Stimulated activated CD8-positive, alpha-beta memory T cell treated with anti-CD3 and anti-CD28 coated beads, Interleukin-15, amount 100 ng/mL, for 24 hours (primary cell): ENCODE measurements around the gene IL17RC.

Experiments
- DNase-seq: peaks from one replicate; pipeline ENCODE4 v3.0.0-alpha.2; 2020; ENCODE audit warnings: low read depth

Gene IL17RC

GRCh38 chr3:9946112-9947024 lies 29.5 kb downstream of the IL17RC start:
- peak; percentile 53 for DNase-seq

GRCh38 chr3:9947025-9947995 lies 30.4 kb downstream of the IL17RC start:
- no peak for DNase-seq

DNA sequence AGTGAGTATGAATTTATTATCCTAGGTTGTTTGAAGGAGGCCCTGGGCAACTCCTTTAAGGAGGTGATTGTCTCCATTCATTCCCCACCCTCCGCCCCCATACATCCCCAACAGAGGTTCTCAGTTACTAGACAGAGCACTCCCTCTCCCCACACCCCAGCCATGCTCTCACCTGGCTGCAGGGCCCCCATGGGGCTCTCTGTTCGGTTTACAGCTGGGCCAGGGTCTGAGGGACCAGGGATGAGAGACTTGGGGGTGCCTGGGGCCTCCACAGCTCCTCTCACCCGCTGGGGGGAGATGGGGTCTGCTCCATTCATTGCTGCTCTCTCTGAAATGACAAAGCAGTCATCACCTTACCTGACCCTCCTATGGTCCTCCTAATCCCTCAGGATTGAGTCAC lies 31.7 kb downstream of the IL17RC start:
- no peak for DNase-seq

DNA sequence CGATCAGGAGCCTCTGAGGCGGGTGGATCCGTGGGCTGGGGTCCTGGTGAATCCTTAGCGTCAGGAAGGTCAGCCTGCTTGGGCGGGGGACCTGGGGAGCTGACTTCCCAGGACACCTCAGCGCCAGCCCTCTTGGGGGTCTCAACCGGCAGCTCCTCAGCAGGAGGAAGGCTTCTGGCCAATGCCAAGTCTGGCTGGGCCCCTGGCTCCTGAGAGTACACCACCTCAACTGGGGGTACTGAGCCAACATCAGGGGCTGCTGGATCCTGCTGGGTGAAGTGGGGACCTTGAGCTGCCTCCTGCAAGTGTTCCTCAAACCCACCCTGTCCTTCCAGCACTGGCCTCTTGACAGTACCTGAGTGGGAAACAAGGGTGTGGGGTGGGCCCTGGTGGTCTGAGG lies 32.2 kb downstream of the IL17RC start:
- no peak for DNase-seq

DNA sequence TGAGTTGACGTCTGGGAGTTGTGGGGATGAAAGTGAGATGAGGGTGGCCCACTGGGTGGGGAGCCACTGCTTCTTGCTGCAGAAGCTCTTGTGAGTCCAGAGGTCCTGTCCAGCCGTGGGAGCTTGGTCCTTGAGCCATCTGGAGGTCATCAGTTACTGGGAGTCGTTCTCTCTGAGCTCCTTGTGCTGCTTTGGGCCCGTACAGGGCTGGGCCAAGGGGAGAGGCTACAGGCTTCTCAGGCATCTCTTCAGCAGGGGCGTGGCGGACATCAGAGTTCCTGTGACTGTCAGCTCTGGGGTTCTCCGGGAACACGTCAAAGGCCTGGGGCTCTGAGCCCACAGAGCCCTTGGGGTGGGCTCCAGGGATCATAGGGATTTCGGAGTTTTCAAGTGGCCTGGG lies 32.7 kb downstream of the IL17RC start:
- no peak for DNase-seq

DNA sequence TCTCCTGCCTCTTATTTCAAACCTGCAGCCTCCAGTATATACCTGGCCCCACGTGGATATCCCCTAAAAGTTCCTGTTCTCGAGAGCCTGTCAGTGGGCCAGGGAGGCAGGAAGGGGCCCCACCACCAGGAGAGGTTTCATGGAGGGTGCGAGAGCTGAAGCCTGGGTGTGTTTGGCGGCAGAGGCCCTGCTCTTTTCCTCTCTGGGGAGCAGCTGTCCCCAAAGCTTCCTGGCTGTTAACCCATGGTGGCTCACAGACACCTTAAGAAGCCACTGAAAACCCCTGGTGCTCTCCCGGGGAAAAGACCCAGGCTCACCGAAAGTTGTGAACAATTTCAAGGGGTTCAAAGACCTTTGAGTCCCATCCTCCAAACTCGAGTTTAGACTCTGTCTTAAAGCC lies 34.2 kb downstream of the IL17RC start:
- no peak for DNase-seq

GRCh38 chr3:9951598-9951961 lies 34.7 kb downstream of the IL17RC start:
- DNase-seq = no peak

DNA sequence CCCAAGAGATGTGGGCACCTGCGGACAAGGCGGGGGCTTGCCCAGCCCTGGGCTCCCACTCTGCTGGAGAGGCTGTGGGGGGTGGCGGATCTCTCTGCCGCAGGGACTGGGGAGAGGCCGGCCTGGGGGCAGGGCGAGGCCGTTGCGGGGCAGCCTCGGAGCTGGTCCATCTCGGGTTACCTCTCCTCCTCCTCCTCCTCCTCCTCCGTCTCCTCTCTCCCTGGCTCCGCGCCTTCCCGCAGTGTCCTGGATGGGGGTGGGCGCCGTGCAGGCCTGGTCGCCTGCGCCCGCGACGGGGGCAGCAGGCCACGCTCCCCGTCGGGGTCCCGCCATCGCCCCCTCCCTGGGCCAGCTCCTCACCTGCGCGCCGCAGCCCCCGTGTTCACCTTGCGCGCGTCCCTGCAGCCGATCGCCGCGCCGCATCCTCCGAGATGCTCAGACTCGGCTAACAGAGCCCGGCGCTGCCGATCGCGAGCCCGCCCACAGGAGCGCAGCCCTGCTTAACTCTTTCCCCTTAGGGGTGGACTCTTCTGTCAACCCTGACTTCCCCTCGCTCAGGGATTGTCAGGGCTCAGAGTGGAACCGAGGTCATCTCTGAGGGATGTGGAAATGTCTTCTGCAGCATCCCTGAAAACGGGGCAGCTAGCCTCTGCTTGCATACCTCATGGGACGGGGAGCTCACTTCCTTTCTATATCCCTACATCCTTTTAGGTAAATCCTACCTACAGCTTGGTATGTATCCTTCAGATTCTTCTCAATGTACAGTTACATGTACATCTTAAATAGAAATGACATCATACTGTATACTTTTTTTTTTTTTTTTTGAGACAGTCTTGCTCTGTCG lies 35.3 kb downstream of the IL17RC start, which contains the start of gene PRRT3:
Gene PRRT3 (minus strand): TSS at position 447 of the 844 bp plus-strand sequence. CDS start 2,293 bp downstream, outside the sequence.
- DNase-seq = no peak

DNA sequence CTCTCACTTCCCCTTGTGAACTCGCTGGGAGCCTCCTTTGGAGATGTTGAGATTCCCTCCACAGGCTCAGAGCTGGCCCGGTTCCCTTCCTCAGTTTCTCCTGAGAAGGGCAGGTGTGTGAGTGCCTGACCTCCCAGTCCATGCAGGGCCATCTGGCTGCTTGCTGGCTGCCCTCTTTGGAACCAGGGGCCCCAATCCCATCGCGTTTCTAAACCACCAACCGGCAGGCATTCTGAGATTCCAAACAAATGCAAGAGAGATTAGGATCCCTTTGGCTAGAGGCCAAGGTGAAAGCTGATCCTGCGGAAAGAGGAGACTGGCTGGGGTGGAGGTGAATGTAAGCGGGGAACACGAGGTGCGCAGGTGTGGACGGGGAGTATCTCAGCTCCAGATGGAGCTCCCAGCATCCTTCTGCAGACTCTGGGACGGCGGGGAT lies 38.2 kb downstream of the IL17RC start:
- DNase-seq = no peak

DNA sequence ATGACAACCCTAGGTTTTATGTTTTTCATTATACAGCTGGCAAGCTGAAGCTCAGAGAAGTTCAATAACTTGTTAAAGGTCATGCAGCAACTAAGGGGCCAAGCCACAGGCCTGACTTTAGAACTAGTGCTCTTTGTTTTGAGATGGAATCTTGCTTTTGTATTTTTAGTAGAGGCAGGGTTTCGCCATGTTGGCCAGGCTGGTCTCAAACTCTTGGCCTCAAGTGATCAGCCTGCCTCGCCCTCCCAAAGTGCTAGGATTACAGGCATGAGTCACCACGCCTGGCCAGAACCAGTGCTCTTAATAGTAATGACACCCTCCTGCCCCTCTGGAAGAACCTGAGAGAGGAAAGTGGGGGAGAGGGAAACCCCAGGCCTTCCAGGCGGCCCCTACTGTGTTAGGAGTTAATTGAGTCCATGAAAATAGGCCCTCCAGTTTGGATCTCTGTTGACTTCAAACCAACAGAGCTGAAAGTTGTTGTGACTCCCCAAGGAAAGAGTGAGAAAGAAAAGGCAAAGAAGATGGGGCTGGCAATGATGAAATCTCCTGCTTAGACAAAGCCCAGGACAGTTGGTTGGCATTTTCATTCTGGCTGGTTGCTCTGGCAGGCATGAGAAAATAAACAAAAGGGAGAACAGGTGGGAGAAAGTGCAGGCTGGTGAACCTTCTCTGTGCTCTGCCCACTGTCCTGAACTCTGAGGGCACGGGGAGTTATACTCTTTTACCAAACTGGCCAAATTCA lies 38.9 kb downstream of the IL17RC start:
- DNase-seq = no peak

DNA sequence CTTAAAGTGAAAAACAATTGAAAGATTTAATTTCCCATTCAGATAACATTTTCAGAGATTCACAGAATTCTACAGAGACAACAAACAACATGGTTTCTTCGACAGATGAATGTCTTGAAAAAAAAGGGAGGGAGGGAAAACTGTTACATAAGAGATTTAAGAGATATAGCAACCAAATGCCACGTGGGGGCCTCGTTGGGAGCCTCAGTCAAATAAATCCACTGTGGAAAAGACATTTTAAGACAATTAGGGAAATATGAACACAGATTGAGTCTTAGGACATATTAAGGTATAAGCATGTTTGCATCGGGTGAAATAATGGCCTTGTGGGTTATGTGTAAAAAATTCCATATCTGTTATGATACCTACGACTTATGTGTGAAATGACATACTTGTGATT lies 40.3 kb downstream of the IL17RC start:
- no peak for DNase-seq

- DNase-seq = no peak
These were observed 48.4 kb downstream of the IL17RC start for GRCh38 chr3:9965200-9965875.

DNA sequence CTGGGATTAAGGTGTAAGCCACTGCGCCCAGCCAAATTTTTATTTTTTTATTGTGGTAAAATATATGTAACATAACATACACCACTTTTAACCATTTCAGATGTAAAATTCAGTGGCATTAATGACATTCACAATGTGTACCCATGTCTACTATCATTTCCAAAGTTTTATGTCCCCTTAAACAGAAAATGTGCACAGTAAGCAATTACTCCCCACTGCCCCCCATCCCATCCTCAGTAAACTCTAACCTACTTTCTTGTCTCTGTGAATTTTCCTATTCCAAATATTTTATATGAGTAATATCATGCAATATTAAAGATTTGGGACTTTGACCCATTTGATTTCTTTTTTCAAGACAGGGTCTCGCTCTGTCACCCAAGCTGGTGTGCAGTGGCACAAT lies 49.9 kb downstream of the IL17RC start:
- no peak for DNase-seq

GRCh38 chr3:9969632-9970019 lies 52.7 kb downstream of the IL17RC start:
- DNase-seq = no peak

DNA sequence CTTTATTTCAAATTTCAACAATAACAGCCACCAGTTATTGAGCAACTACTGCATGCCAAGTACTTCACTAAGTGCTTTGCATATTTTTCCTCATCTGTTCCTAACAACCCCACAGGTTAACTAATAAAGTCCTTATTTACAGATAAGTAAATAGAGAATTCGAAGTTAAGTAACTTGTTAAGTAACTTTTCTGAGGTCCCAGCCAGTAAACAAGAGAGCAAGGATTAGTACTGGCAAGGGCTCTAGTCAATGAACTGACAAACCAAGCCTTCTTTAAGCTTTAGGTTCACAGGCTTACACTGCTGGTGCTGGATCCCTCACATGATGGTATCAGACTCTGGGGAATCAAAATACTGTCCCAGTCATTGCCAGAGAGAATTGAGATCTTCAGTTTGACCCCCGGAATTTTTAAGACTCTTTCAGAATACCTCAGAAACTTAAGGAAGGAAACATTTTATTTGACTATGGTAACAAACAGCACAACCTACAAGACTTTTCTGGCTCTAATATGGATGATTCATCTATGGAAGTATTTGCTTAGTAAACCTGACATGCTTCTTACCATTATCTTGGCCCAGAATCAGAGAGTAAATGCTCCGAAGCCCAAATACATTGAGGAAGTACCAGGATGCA lies 53.2 kb downstream of the IL17RC start:
- DNase-seq = no peak

- DNase-seq = no peak
These were observed 60.1 kb downstream of the IL17RC start for GRCh38 chr3:9976721-9977709.

- DNase-seq = no peak
These were observed 61.9 kb downstream of the IL17RC start for GRCh38 chr3:9978710-9979305.

GRCh38 chr3:9980251-9980650 lies 63.4 kb downstream of the IL17RC start:
- no peak for DNase-seq
